Brain microvascular endothelial cell (primary cell): ENCODE data around the gene STK38L.

Source experiments
- DNase-seq: peaks from one replicate; pipeline ENCODE4 v3.0.0-alpha.2; 2020
- H3K27ac ChIP-seq: fragments of 250-450 bp; sonication (Bioruptor Pico); 2 replicates; pipeline ENCODE4 v1.5.1; 2020; ENCODE audit warnings: mild to moderate bottlenecking, moderate library complexity
- H3K27me3 ChIP-seq: fragments of 250-450 bp; sonication (Bioruptor Pico); replicated peaks from 2 replicates; pipeline ENCODE4 v1.5.1; 2020; ENCODE audit warnings: mild to moderate bottlenecking
- H3K36me3 ChIP-seq: fragments of 250-450 bp; sonication (Bioruptor Pico); replicated peaks from 2 replicates; pipeline ENCODE4 v1.5.1; 2020; ENCODE audit warnings: mild to moderate bottlenecking
- H3K4me3 ChIP-seq: 2 replicates; pipeline ENCODE4 v1.5.1; 2011; ENCODE audit warnings: low read depth, mild to moderate bottlenecking, control low read depth, low read length, moderate library complexity
- CTCF ChIP-seq: IDR thresholded peaks from 2 replicates; pipeline ENCODE4 v1.5.1; 2011; ENCODE audit warnings: low read depth, mild to moderate bottlenecking, moderate library complexity, low read length, control low read depth, inconsistent platforms; ENCODE audit errors: missing control alignments
- in situ Hi-C: cut with HindIII; loops from 2 replicates; pipeline ENCODE4 v1.10.0; 2017; ENCODE audit warnings: low sequenced_read_pairs, low pct_ligation_motif_present

Gene STK38L

GRCh38 chr12:27233814-27234213, 10.3 kb upstream of the STK38L start:
- no peaks in the 10 kb centered on the region for H3K27me3 ChIP-seq
- H3K27ac ChIP-seq: no peak overlapping the region
- peak; percentile 38 for TF ChIP-seq CTCF
- in situ Hi-C loops: no loop called here
- H3K4me3 ChIP-seq: no peak overlapping the region
- no peak for DNase-seq
- H3K36me3 ChIP-seq: no peaks in the 10 kb centered on the region

- DNase-seq: no peak
Measured at GRCh38 chr12:27236498-27236897, 7.6 kb upstream of the STK38L start.

GRCh38 chr12:27237790-27238771, 6.0 kb upstream of the STK38L start:
- peak; percentile 18 for DNase-seq

More at GRCh38 chr12:27236498-27236897, 7.6 kb upstream of the STK38L start:
- Histone ChIP-seq H3K27me3 (no peaks in the 10 kb centered on the region), H3K27ac (no peak overlapping the region), H3K36me3 (no peaks in the 10 kb centered on the region), H3K4me3 (no peak overlapping the region)
- in situ Hi-C loops: no loop called here
- no peak for TF ChIP-seq CTCF

GRCh38 chr12:27243006-27243405, 1.1 kb upstream of the STK38L start:
- TF ChIP-seq CTCF: no peak
- Histone ChIP-seq H3K27ac (no peak overlapping the region), H3K36me3 (no peaks in the 10 kb centered on the region), H3K27me3 (no peaks in the 10 kb centered on the region), H3K4me3 (no peak overlapping the region)
- in situ Hi-C loops: no loop called here
- no peak for DNase-seq

More at GRCh38 chr12:27237790-27238771, 6.0 kb upstream of the STK38L start:
- TF ChIP-seq CTCF: no peak
- Histone ChIP-seq H3K27ac (no peak overlapping the region), H3K4me3 (no peak overlapping the region), H3K36me3 (no peaks in the 10 kb centered on the region), H3K27me3 (no peaks in the 10 kb centered on the region)
- in situ Hi-C loops: no loop called here

- in situ Hi-C loops: no loop called here
- Histone ChIP-seq H3K4me3 (peak overlapping the region; percentile 86), H3K27me3 (no peaks in the 10 kb centered on the region), H3K27ac (peak overlapping the region; percentile 59), H3K36me3 (no peaks in the 10 kb centered on the region)
- DNase-seq: no peak
- TF ChIP-seq CTCF: no peak
Measured at GRCh38 chr12:27244689-27245488, 803 bp downstream of the STK38L start.
